Fibroblast of villous mesenchyme (primary cell): ENCODE results near the gene DNAH6. TPM values are rescaled to one million over a fixed set of nuclear protein-coding genes. Genes with fewer than 3 reads are reported as not detected.

ENCODE experiments used
- DNase-seq: peaks from one replicate; pipeline ENCODE4 v3.0.0-alpha.2; 2010; ENCODE audit warnings: low read depth
- H3K4me3 ChIP-seq: 2 replicates; pipeline ENCODE4 v1.5.1; 2011; ENCODE audit warnings: low read depth, mild to moderate bottlenecking, low read length
- CTCF ChIP-seq: IDR thresholded peaks from 2 replicates; pipeline ENCODE4 v1.5.1; 2012; ENCODE audit warnings: low read depth, mild to moderate bottlenecking, low read length; ENCODE audit not compliant: insufficient read depth
- total RNA-seq: library from RNA; depleted of rRNA; stranded (reverse); fragments of >200 nt; gene quantifications from 2 replicates; pipeline ENCODE4 v1.2.3, GENCODE V29; 2012

DNAH6 gene
- total RNA-seq, 1 donor: under 0.01 TPM

- TF ChIP-seq CTCF: no peak
- no peak for DNase-seq
- H3K4me3 ChIP-seq: no peak overlapping the region
Measured at GRCh38 chr2:84833481-84834150, 317.3 kb downstream of the DNAH6 start.

GRCh38 chr2:84836215-84836614 lies 319.9 kb downstream of the DNAH6 start:
- no peak for TF ChIP-seq CTCF
- no peak for DNase-seq
- no peak overlapping the region for H3K4me3 ChIP-seq

- TF ChIP-seq CTCF: no peak
- no peak overlapping the region for H3K4me3 ChIP-seq
- no peak for DNase-seq
Measured at GRCh38 chr2:84838434-84839145, 322.3 kb downstream of the DNAH6 start.

- no peak for TF ChIP-seq CTCF
- no peak for DNase-seq
- no peak overlapping the region for H3K4me3 ChIP-seq
Measured at GRCh38 chr2:84839851-84840250, 323.6 kb downstream of the DNAH6 start.

GRCh38 chr2:84840306-84840705 lies 324.0 kb downstream of the DNAH6 start:
- TF ChIP-seq CTCF: peak; percentile 18
- no peak for DNase-seq
- H3K4me3 ChIP-seq: no peak overlapping the region

- TF ChIP-seq CTCF: no peak
- DNase-seq: no peak
Measured at GRCh38 chr2:84841577-84841976, 325.3 kb downstream of the DNAH6 start.

GRCh38 chr2:84844141-84844540 lies 327.8 kb downstream of the DNAH6 start:
- no peak overlapping the region for H3K4me3 ChIP-seq
- TF ChIP-seq CTCF: no peak
- no peak for DNase-seq

More at GRCh38 chr2:84841577-84841976, 325.3 kb downstream of the DNAH6 start:
- no peak overlapping the region for H3K4me3 ChIP-seq
